ENCODE data around the gene SEL1L2.

Gene SEL1L2

DNA sequence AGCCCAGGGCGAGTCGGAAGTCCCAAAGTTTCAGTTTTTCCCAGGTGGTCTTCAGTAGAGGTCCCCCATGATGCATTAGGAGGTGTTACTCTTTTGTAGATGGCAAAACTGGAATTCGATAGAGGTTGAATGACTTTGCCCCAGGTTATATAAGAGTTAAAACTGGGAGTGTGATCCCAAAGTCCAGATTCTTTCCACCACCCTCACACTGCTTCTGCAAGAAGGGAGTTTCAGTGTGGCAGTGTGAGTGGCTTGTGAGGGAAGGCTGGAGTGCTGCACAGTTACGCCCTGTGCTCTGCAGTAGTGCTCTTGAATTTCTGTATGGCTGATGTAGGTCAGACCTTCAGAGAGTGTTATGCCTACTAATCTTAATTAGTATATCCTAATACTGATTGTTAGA is 175.7 kb downstream of the SEL1L2 start:
- Histone ChIP-seq H3K4me3 (ENCODE audit: low read depth, low read length) (no peak overlapping the region), H3K9me3 (ENCODE audit: control insufficient read depth, insufficient read depth, low read depth, low read length) (no peaks in the 10 kb centered on the region), H3K4me1 (ENCODE audit: control insufficient read depth, insufficient read depth, low read length) (no peaks in the 10 kb centered on the region), H3K27ac (ENCODE audit: extremely low read depth, low read depth, low read length) (no peak overlapping the region), H3K36me3 (ENCODE audit: control insufficient read depth in 2 of 2, insufficient read depth in 1 of 2, low read length in 2 of 2) (peaks cover 44 to 88% of the 10 kb centered on the region in 2 experiments)
- no peak for TF ChIP-seq OVOL3 (tag by site-specific recombination; IDR thresholded peaks at IDR 0.05)
- ChIA-PET POLR2A (no interaction called here), CTCF (no interaction called here)

- ChIA-PET POLR2A (no interaction called here), CTCF (no interaction called here)
Observed at GRCh38 chr20:13813910-13814309, 176.5 kb downstream of the SEL1L2 start.

GRCh38 chr20:13810446-13810845 is 180.0 kb downstream of the SEL1L2 start:
- Histone ChIP-seq H3K4me1 (ENCODE audit: control insufficient read depth, insufficient read depth, low read length) (no peaks in the 10 kb centered on the region), H3K27ac (ENCODE audit: extremely low read depth, low read depth, low read length) (no peak overlapping the region), H3K36me3 (ENCODE audit: control insufficient read depth in 2 of 2, insufficient read depth in 1 of 2, low read length in 2 of 2) (peaks cover 59 to 97% of the 10 kb centered on the region in 2 experiments), H3K4me3 (ENCODE audit: low read depth, low read length) (no peak overlapping the region), H3K9me3 (ENCODE audit: control insufficient read depth, insufficient read depth, low read depth, low read length) (no peaks in the 10 kb centered on the region)
- POLR2A ChIA-PET, result no interaction called here
- no peak for TF ChIP-seq RBAK (tag by site-specific recombination; IDR thresholded peaks at IDR 0.05)
- no peak for TF ChIP-seq TRIM28 (IDR thresholded peaks at IDR 0.05; ENCODE audit: borderline replicate concordance, low read length)
- no peak for TF ChIP-seq ZNF133 (tag by site-specific recombination; IDR thresholded peaks at IDR 0.05)
- TF ChIP-seq, protein P1, sequence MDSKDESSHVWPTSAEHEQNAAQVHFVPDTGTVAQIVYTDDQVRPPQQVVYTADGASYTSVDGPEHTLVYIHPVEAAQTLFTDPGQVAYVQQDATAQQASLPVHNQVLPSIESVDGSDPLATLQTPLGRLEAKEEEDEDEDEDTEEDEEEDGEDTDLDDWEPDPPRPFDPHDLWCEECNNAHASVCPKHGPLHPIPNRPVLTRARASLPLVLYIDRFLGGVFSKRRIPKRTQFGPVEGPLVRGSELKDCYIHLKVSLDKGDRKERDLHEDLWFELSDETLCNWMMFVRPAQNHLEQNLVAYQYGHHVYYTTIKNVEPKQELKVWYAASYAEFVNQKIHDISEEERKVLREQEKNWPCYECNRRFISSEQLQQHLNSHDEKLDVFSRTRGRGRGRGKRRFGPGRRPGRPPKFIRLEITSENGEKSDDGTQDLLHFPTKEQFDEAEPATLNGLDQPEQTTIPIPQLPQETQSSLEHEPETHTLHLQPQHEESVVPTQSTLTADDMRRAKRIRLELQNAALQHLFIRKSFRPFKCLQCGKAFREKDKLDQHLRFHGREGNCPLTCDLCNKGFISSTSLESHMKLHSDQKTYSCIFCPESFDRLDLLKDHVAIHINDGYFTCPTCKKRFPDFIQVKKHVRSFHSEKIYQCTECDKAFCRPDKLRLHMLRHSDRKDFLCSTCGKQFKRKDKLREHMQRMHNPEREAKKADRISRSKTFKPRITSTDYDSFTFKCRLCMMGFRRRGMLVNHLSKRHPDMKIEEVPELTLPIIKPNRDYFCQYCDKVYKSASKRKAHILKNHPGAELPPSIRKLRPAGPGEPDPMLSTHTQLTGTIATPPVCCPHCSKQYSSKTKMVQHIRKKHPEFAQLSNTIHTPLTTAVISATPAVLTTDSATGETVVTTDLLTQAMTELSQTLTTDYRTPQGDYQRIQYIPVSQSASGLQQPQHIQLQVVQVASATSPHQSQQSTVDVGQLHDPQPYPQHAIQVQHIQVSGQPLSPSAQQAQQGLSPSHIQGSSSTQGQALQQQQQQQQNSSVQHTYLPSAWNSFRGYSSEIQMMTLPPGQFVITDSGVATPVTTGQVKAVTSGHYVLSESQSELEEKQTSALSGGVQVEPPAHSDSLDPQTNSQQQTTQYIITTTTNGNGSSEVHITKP (tag by site-specific recombination; IDR thresholded peaks at IDR 0.05), result no peak
- no peak for TF ChIP-seq BCL11A (tag by site-specific recombination; IDR thresholded peaks at IDR 0.05; ENCODE audit: low read depth)
- no peak for TF ChIP-seq ZNF529 (tag by site-specific recombination; IDR thresholded peaks at IDR 0.05; ENCODE audit: insufficient replicate concordance)
- no peak for TF ChIP-seq REST (tag by site-specific recombination; IDR thresholded peaks at IDR 0.05)
- CTCF ChIA-PET, result interaction anchor here (0.7 to 2.0 kb wide), 2 partner anchors 10 to 320 kb away, joined by 5 to 10 read pairs; no protein-coding TSS in a partner anchor

More at GRCh38 chr20:13813910-13814309, 176.5 kb downstream of the SEL1L2 start:
- no peaks in the 10 kb centered on the region for H3K4me1 ChIP-seq (ENCODE audit: control insufficient read depth, insufficient read depth, low read length)
- H3K36me3 ChIP-seq (ENCODE audit: control insufficient read depth in 2 of 2, insufficient read depth in 1 of 2, low read length in 2 of 2), result peaks cover 52 to 95% of the 10 kb centered on the region in 2 experiments
- no peak for TF ChIP-seq SCRT1 (tag by site-specific recombination; IDR thresholded peaks at IDR 0.05; ENCODE audit: borderline replicate concordance)
- no peak for TF ChIP-seq YY2 (tag by site-specific recombination; IDR thresholded peaks at IDR 0.05)
- TF ChIP-seq KLF9 (tag by site-specific recombination; IDR thresholded peaks at IDR 0.05; ENCODE audit: low read depth), result no peak
- TF ChIP-seq HOXC10 (CRISPR knock-in tag; IDR thresholded peaks at IDR 0.05), result no peak
- TF ChIP-seq, protein P2, sequence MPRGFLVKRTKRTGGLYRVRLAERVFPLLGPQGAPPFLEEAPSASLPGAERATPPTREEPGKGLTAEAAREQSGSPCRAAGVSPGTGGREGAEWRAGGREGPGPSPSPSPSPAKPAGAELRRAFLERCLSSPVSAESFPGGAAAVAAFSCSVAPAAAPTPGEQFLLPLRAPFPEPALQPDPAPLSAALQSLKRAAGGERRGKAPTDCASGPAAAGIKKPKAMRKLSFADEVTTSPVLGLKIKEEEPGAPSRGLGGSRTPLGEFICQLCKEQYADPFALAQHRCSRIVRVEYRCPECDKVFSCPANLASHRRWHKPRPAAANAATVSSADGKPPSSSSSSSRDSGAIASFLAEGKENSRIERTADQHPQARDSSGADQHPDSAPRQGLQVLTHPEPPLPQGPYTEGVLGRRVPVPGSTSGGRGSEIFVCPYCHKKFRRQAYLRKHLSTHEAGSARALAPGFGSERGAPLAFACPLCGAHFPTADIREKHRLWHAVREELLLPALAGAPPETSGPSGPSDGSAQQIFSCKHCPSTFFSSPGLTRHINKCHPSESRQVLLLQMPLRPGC (tag by site-specific recombination; IDR thresholded peaks at IDR 0.05), result no peak
- TF ChIP-seq, protein P3, sequence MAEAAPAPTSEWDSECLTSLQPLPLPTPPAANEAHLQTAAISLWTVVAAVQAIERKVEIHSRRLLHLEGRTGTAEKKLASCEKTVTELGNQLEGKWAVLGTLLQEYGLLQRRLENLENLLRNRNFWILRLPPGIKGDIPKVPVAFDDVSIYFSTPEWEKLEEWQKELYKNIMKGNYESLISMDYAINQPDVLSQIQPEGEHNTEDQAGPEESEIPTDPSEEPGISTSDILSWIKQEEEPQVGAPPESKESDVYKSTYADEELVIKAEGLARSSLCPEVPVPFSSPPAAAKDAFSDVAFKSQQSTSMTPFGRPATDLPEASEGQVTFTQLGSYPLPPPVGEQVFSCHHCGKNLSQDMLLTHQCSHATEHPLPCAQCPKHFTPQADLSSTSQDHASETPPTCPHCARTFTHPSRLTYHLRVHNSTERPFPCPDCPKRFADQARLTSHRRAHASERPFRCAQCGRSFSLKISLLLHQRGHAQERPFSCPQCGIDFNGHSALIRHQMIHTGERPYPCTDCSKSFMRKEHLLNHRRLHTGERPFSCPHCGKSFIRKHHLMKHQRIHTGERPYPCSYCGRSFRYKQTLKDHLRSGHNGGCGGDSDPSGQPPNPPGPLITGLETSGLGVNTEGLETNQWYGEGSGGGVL (tag by site-specific recombination; IDR thresholded peaks at IDR 0.05), result no peak
- TF ChIP-seq WT1 (tag by site-specific recombination; IDR thresholded peaks at IDR 0.05), result no peak
- no peak for TF ChIP-seq KLF8 (tag by site-specific recombination; IDR thresholded peaks at IDR 0.05)
- TF ChIP-seq ZFHX2 (tag by site-specific recombination; conservative IDR thresholded peaks at IDR 0.05), result no peak
- no peak for TF ChIP-seq ZIC2 (tag by site-specific recombination; IDR thresholded peaks at IDR 0.05)
- H3K9me3 ChIP-seq (ENCODE audit: control insufficient read depth, insufficient read depth, low read depth, low read length), result no peaks in the 10 kb centered on the region
- H3K4me3 ChIP-seq (ENCODE audit: low read depth, low read length), result no peak overlapping the region
- no peak overlapping the region for H3K27ac ChIP-seq (ENCODE audit: extremely low read depth, low read depth, low read length)
